Mucosa of descending colon (tissue), 3 donors: ENCODE measurements around the gene KSR1. TPM values are rescaled to one million over a fixed set of nuclear protein-coding genes. Genes with fewer than 3 reads are reported as not detected.
"Not testable (repeated sequence)": the region's sequence is repeated elsewhere in the genome, so short reads cannot be mapped to it uniquely, and the experiment has no call there.

Experiments
- ATAC-seq: fragments of 200-7000 bp; cut with Tn5 transposase; one replicate; pipeline ENCODE4 v1.9.1; 2020; ENCODE audit warnings: mild to moderate bottlenecking, moderate library complexity
- DNase-seq, 3 donors: peaks; one replicate each; pipeline ENCODE4 v3.0.0-alpha.2; 2020
- H3K36me3 ChIP-seq: fragments of 200-600 bp; one replicate; pipeline ENCODE4 v1.8.0; 2021; ENCODE audit warnings: low read depth, mild to moderate bottlenecking
- H3K4me1 ChIP-seq: fragments of 200-600 bp; one replicate; pipeline ENCODE4 v1.8.0; 2021; ENCODE audit warnings: low read depth, mild to moderate bottlenecking
- H3K4me3 ChIP-seq: fragments of 200-600 bp; one replicate; pipeline ENCODE4 v1.8.0; 2021; ENCODE audit warnings: mild to moderate bottlenecking
- H3K9me3 ChIP-seq: fragments of 200-600 bp; one replicate; pipeline ENCODE4 v1.8.0; 2021; ENCODE audit warnings: mild to moderate bottlenecking
- intact Hi-C, 2 donors: fragments of 100-400 bp; cut with DNase I in 1 of 2; cut with micrococcal nuclease in 1 of 2; formaldehyde crosslinking; loops; one replicate each; pipeline versions ENCODE4 v1.11.0 to v1.11.1; 2022; cut with DNase I, micrococcal nuclease
- total RNA-seq, 3 donors: library from RNA; stranded (reverse); fragmentation: NEBNext Ultra II Directional in 2 of 3; extraction: Animal tissue kit (Norgen Biotek cat#: 25700) in 2 of 3; gene quantifications; one replicate each; pipeline versions ENCODE4 v1.2.1 to v1.2.4, GENCODE V29; 2021 to 2023
- TF ChIP-seq, protein P1 (sequence below): fragments of 200-600 bp; IDR thresholded peaks from one replicate; pipeline ENCODE4 v1.8.0; 2022; ENCODE audit warnings: antibody characterized with exemption, mild to moderate bottlenecking
- donor health status: DM: no; HTN: no; CAD: no; lungs with moderate emphysema.
- donor health status: DM: no; HTN: no; CAD: no.
- donor health status: DM: no; HTN: yes; CAD: no.

The KSR1 gene
- total RNA-seq, 3 donors from 2014 or later, result 20.5 to 50.4 (median 21.3) TPM

DNA sequence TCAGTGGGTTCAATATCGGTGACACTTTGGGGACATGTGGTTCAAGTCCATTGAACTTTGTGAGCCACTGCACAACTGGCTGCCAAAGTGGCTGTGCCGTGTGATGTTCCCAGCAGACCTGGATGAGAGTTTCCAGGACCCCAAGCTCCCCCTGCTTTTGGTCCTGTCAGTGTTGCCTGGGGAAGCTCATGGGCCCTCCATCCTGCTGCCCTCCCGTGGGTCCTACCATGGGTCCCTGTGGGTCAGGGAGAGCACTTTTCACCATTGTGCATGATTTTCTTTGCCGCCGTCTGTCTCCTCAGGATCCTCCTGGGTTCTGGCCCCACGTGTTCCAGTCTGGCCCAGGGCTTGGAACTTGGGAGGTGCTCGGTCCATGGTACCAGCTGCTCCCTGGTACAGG, 212.9 kb downstream of the KSR1 start:
- H3K4me1 ChIP-seq, result no peaks in the 10 kb centered on the region
- DNase-seq (no peak), ATAC-seq (no peak)
- no peak overlapping the region for H3K4me3 ChIP-seq
- TF ChIP-seq, protein P1, sequence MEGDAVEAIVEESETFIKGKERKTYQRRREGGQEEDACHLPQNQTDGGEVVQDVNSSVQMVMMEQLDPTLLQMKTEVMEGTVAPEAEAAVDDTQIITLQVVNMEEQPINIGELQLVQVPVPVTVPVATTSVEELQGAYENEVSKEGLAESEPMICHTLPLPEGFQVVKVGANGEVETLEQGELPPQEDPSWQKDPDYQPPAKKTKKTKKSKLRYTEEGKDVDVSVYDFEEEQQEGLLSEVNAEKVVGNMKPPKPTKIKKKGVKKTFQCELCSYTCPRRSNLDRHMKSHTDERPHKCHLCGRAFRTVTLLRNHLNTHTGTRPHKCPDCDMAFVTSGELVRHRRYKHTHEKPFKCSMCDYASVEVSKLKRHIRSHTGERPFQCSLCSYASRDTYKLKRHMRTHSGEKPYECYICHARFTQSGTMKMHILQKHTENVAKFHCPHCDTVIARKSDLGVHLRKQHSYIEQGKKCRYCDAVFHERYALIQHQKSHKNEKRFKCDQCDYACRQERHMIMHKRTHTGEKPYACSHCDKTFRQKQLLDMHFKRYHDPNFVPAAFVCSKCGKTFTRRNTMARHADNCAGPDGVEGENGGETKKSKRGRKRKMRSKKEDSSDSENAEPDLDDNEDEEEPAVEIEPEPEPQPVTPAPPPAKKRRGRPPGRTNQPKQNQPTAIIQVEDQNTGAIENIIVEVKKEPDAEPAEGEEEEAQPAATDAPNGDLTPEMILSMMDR, result no peak
- intact Hi-C loops, result loop anchor here in 1 of 2 donors (10.0 kb wide), 1 partner anchor 86 kb away; no protein-coding TSS in a partner anchor
- no peaks in the 10 kb centered on the region for H3K9me3 ChIP-seq
- H3K36me3 ChIP-seq, result no peaks in the 10 kb centered on the region

GRCh38 chr17:27669850-27670249, 213.6 kb downstream of the KSR1 start:
- ATAC-seq (no peak), DNase-seq (no peak)
- Histone ChIP-seq H3K4me1 (no peaks in the 10 kb centered on the region), H3K36me3 (no peaks in the 10 kb centered on the region), H3K4me3 (no peak overlapping the region), H3K9me3 (no peaks in the 10 kb centered on the region)
- TF ChIP-seq, protein P1, result no peak
- intact Hi-C loops, result loop anchor here in 1 of 2 donors (10.0 kb wide), 1 partner anchor 85 kb away; no protein-coding TSS in a partner anchor

DNA sequence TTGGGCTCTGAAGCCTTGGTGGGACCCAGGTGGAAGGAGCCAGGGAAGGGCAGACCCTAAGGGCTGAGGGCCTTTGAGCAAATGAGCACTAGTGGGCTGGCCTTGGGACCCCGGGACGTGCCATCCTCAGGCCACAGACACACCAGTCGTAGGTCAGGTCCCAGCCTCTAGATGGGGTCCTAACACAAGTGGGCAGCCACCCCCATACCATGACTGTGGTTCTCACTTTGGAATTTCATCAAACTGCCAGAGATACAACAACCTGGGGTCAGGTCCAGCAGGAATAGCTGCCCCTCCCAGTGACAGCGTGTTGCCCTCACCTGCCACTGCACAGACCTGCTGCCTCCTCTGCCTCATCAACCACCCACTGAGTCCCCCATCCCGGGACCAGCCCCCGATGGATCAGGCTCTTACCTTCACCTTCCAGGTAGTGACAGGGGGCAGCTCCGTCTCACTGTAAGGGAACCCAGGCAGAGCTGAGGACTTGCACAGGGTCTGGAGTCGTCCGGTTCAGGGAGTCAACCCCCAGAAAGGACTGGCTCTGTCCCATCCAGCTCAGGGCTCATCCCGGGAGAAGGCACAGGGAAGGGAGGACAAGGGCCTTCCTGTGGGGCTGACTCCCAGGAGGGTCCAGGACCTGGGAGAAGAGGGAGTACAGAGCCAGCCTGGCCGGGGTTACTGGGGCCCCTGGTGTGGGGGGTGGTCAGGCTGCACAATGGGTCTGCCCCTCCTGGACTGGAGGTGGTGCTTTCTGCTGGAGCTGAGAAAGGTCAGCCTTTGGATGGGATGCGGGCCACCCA, 214.7 kb downstream of the KSR1 start:
- intact Hi-C loops, result no loop called here
- ATAC-seq (no peak), DNase-seq (no peak)
- Histone ChIP-seq H3K36me3 (no peaks in the 10 kb centered on the region), H3K4me3 (no peak overlapping the region), H3K4me1 (no peaks in the 10 kb centered on the region), H3K9me3 (no peaks in the 10 kb centered on the region)
- TF ChIP-seq, protein P1, result no peak

GRCh38 chr17:27671591-27671910, 215.3 kb downstream of the KSR1 start:
- no peaks in the 10 kb centered on the region for H3K36me3 ChIP-seq
- intact Hi-C loops, result no loop called here
- DNase-seq (no peak), ATAC-seq (no peak)
- no peak overlapping the region for H3K4me3 ChIP-seq
- TF ChIP-seq, protein P1, result no peak
- no peaks in the 10 kb centered on the region for H3K9me3 ChIP-seq
- H3K4me1 ChIP-seq, result no peaks in the 10 kb centered on the region

- H3K9me3 ChIP-seq, H3K4me3 ChIP-seq, intact Hi-C loops, ATAC-seq, H3K36me3 ChIP-seq, H3K4me1 ChIP-seq, DNase-seq: not testable (repeated sequence)
These were observed 215.8 kb downstream of the KSR1 start for GRCh38 chr17:27671977-27672480.

GRCh38 chr17:27674335-27674734, 218.1 kb downstream of the KSR1 start:
- H3K4me3 ChIP-seq, result no peak overlapping the region
- ATAC-seq (no peak), DNase-seq (no peak)
- H3K4me1 ChIP-seq, result no peaks in the 10 kb centered on the region
- intact Hi-C loops, result no loop called here
- TF ChIP-seq, protein P1, result no peak
- no peaks in the 10 kb centered on the region for H3K36me3 ChIP-seq
- no peaks in the 10 kb centered on the region for H3K9me3 ChIP-seq
